ENCODE data around the gene RHNO1.
"Not testable (repeated sequence)": the region's sequence is repeated elsewhere in the genome, so short reads cannot be mapped to it uniquely, and the experiment has no call there.

DNA sequence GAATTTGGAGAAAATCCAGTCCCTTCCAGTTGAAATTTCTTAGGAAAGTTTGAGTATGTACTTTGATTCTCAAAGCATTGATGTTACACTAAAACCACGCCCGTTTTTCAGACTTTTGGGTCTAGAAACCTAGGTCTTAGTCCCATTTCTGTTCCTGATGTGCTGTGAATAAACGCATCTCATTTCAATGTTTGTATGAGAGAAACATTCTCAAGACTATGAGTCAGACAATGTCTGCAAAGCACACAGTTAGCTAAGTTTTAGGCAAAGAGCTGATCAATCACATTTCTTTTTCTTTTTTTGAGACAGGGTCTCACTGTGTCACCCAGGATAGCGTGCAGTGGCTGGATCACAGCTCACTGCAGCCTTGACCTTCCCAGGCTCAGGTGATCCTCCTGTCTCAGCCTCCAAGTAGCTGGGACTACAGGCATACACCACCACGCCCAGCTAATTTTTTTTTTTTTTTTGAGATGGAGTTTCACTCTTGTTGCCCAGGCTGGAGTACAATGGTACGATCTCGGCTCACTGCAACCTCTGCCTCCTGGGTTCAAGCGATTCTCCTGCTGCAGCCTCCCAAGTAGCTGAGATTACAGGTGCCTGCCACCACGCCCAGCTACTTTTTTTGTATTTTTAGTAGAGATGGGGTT is 7.9 kb upstream of the RHNO1 start:
- TF ChIP-seq CTCF (conservative IDR thresholded peaks at IDR 0.05); EZH2 (IDR thresholded peaks at IDR 0.05; ENCODE audit: low read depth): not testable (repeated sequence)
